ENCODE measurements around the gene SLC13A2.
A peak's percentile ranks its signal among the peaks of the same experiment; 100 is the strongest.

The SLC13A2 gene

GRCh38 chr17:28527181-28527681 lies 53.8 kb downstream of the SLC13A2 start:
- Histone ChIP-seq H3K18ac (ENCODE audit: low read depth in 1 of 2, low read length in 2 of 2) (no peak overlapping the region), H4K8ac (ENCODE audit: low read length) (no peak overlapping the region), H3K9me3 (ENCODE audit: control insufficient read depth, low read length) (no peaks in the 10 kb centered on the region), H2AK5ac (ENCODE audit: low read length, severe bottlenecking) (no peak overlapping the region), H3K79me1 (replicated peaks; ENCODE audit: low read length, poor library complexity, severe bottlenecking) (no peaks in the 10 kb centered on the region), H3K27ac (ENCODE audit: low read length, poor library complexity, severe bottlenecking) (no peak overlapping the region), H3K9ac (ENCODE audit: low read length) (no peak overlapping the region), H2BK12ac (ENCODE audit: low read length in 2 of 2) (no peak overlapping the region), H4K91ac (ENCODE audit: low read length) (no peak overlapping the region), H3K36me3 (ENCODE audit: control insufficient read depth in 1 of 2, insufficient read depth in 2 of 2, low read depth in 1 of 2, low read length in 2 of 2) (no peaks in the 10 kb centered on the region), H2BK120ac (ENCODE audit: low read depth, low read length) (no peak overlapping the region), H3K4me3 (ENCODE audit: insufficient read depth in 1 of 2, low read depth in 1 of 2, low read length in 2 of 2) (no peak overlapping the region), H2AFZ (ENCODE audit: low read depth, low read length) (no peak overlapping the region), H3K4ac (ENCODE audit: low read depth in 1 of 2, low read length in 2 of 2) (no peak overlapping the region), H3K4me2 (ENCODE audit: low read length, poor library complexity, severe bottlenecking) (no peak overlapping the region), H2BK5ac (ENCODE audit: low read depth, low read length, poor library complexity, severe bottlenecking) (no peak overlapping the region), H3K4me1 (ENCODE audit: control insufficient read depth, insufficient read depth, low read depth, low read length) (peaks cover 8% of the 10 kb centered on the region), H3K23ac (ENCODE audit: low read length in 2 of 2) (no peak overlapping the region), H2BK15ac (ENCODE audit: low read depth, poor library complexity, severe bottlenecking) (no peak overlapping the region), H3K27me3 (ENCODE audit: control insufficient read depth in 1 of 2, insufficient read depth in 1 of 2, low read length in 2 of 2) (peaks cover 9 to 18% of the 10 kb centered on the region in 2 experiments), H3K14ac (ENCODE audit: low read length in 2 of 2) (no peak overlapping the region)
- WGBS: 88% methylated on average over 2 of the region's 2 CpGs
- no peak for DNase-seq

GRCh38 chr17:28527859-28528258 lies 54.4 kb downstream of the SLC13A2 start:
- Histone ChIP-seq H2BK12ac (ENCODE audit: low read length in 2 of 2) (no peak overlapping the region), H2AFZ (ENCODE audit: low read depth, low read length) (no peak overlapping the region), H3K4me3 (ENCODE audit: insufficient read depth in 1 of 2, low read depth in 1 of 2, low read length in 2 of 2) (no peak overlapping the region), H3K18ac (ENCODE audit: low read depth in 1 of 2, low read length in 2 of 2) (no peak overlapping the region), H2BK15ac (ENCODE audit: low read depth, poor library complexity, severe bottlenecking) (no peak overlapping the region), H2BK5ac (ENCODE audit: low read depth, low read length, poor library complexity, severe bottlenecking) (no peak overlapping the region), H3K27me3 (ENCODE audit: control insufficient read depth in 1 of 2, insufficient read depth in 1 of 2, low read length in 2 of 2) (peaks cover 9 to 24% of the 10 kb centered on the region in 2 experiments), H3K9ac (ENCODE audit: low read length) (no peak overlapping the region), H2BK120ac (ENCODE audit: low read depth, low read length) (no peak overlapping the region), H3K4me1 (ENCODE audit: control insufficient read depth, insufficient read depth, low read depth, low read length) (peaks cover 8% of the 10 kb centered on the region), H3K4me2 (ENCODE audit: low read length, poor library complexity, severe bottlenecking) (no peak overlapping the region), H3K14ac (ENCODE audit: low read length in 2 of 2) (no peak overlapping the region), H3K4ac (ENCODE audit: low read depth in 1 of 2, low read length in 2 of 2) (no peak overlapping the region), H4K91ac (ENCODE audit: low read length) (no peak overlapping the region), H3K9me3 (ENCODE audit: control insufficient read depth, low read length) (no peaks in the 10 kb centered on the region), H3K23ac (ENCODE audit: low read length in 2 of 2) (no peak overlapping the region), H3K27ac (ENCODE audit: low read length, poor library complexity, severe bottlenecking) (no peak overlapping the region), H2AK5ac (ENCODE audit: low read length, severe bottlenecking) (no peak overlapping the region), H4K8ac (ENCODE audit: low read length) (no peak overlapping the region), H3K36me3 (ENCODE audit: control insufficient read depth in 1 of 2, insufficient read depth in 2 of 2, low read depth in 1 of 2, low read length in 2 of 2) (no peaks in the 10 kb centered on the region), H3K79me1 (replicated peaks; ENCODE audit: low read length, poor library complexity, severe bottlenecking) (no peaks in the 10 kb centered on the region)
- WGBS: 69% methylated on average over 2 of the region's 2 CpGs
- DNase-seq: no peak

- Histone ChIP-seq H4K91ac (ENCODE audit: low read length) (no peak overlapping the region), H3K4me1 (ENCODE audit: control insufficient read depth, insufficient read depth, low read depth, low read length) (peaks cover 8% of the 10 kb centered on the region), H4K8ac (ENCODE audit: low read length) (no peak overlapping the region), H2AK5ac (ENCODE audit: low read length, severe bottlenecking) (no peak overlapping the region), H2AFZ (ENCODE audit: low read depth, low read length) (no peak overlapping the region), H2BK5ac (ENCODE audit: low read depth, low read length, poor library complexity, severe bottlenecking) (no peak overlapping the region), H3K36me3 (ENCODE audit: control insufficient read depth in 1 of 2, insufficient read depth in 2 of 2, low read depth in 1 of 2, low read length in 2 of 2) (no peaks in the 10 kb centered on the region), H3K9me3 (ENCODE audit: control insufficient read depth, low read length) (no peaks in the 10 kb centered on the region), H3K23ac (ENCODE audit: low read length in 2 of 2) (no peak overlapping the region), H2BK120ac (ENCODE audit: low read depth, low read length) (no peak overlapping the region), H3K9ac (ENCODE audit: low read length) (no peak overlapping the region), H3K27ac (ENCODE audit: low read length, poor library complexity, severe bottlenecking) (no peak overlapping the region), H3K4me3 (ENCODE audit: insufficient read depth in 1 of 2, low read depth in 1 of 2, low read length in 2 of 2) (no peak overlapping the region), H2BK15ac (ENCODE audit: low read depth, poor library complexity, severe bottlenecking) (no peak overlapping the region), H2BK12ac (ENCODE audit: low read length in 2 of 2) (no peak overlapping the region), H3K4ac (ENCODE audit: low read depth in 1 of 2, low read length in 2 of 2) (no peak overlapping the region), H3K4me2 (ENCODE audit: low read length, poor library complexity, severe bottlenecking) (no peak overlapping the region), H3K27me3 (ENCODE audit: control insufficient read depth in 1 of 2, insufficient read depth in 1 of 2, low read length in 2 of 2) (peaks cover 9 to 26% of the 10 kb centered on the region in 2 experiments), H3K79me1 (replicated peaks; ENCODE audit: low read length, poor library complexity, severe bottlenecking) (no peaks in the 10 kb centered on the region), H3K18ac (ENCODE audit: low read depth in 1 of 2, low read length in 2 of 2) (no peak overlapping the region), H3K14ac (ENCODE audit: low read length in 2 of 2) (no peak overlapping the region)
- DNase-seq: peak; percentile 23
- 71% methylated on average over 9 of the region's 9 CpGs for WGBS
These were observed 55.0 kb downstream of the SLC13A2 start for GRCh38 chr17:28528327-28529012.

GRCh38 chr17:28529013-28529400 lies 55.6 kb downstream of the SLC13A2 start:
- Histone ChIP-seq H2BK12ac (ENCODE audit: low read length in 2 of 2) (no peak overlapping the region), H3K18ac (ENCODE audit: low read depth in 1 of 2, low read length in 2 of 2) (no peak overlapping the region), H3K4ac (ENCODE audit: low read depth in 1 of 2, low read length in 2 of 2) (no peak overlapping the region), H2BK15ac (ENCODE audit: low read depth, poor library complexity, severe bottlenecking) (no peak overlapping the region), H3K4me1 (ENCODE audit: control insufficient read depth, insufficient read depth, low read depth, low read length) (peaks cover 8% of the 10 kb centered on the region), H4K91ac (ENCODE audit: low read length) (no peak overlapping the region), H3K9me3 (ENCODE audit: control insufficient read depth, low read length) (no peaks in the 10 kb centered on the region), H3K79me1 (replicated peaks; ENCODE audit: low read length, poor library complexity, severe bottlenecking) (no peaks in the 10 kb centered on the region), H2AFZ (ENCODE audit: low read depth, low read length) (no peak overlapping the region), H3K27me3 (ENCODE audit: control insufficient read depth in 1 of 2, insufficient read depth in 1 of 2, low read length in 2 of 2) (peaks cover 9 to 31% of the 10 kb centered on the region in 2 experiments), H3K4me2 (ENCODE audit: low read length, poor library complexity, severe bottlenecking) (no peak overlapping the region), H2AK5ac (ENCODE audit: low read length, severe bottlenecking) (no peak overlapping the region), H3K14ac (ENCODE audit: low read length in 2 of 2) (no peak overlapping the region), H2BK5ac (ENCODE audit: low read depth, low read length, poor library complexity, severe bottlenecking) (no peak overlapping the region), H2BK120ac (ENCODE audit: low read depth, low read length) (no peak overlapping the region), H4K8ac (ENCODE audit: low read length) (no peak overlapping the region), H3K27ac (ENCODE audit: low read length, poor library complexity, severe bottlenecking) (no peak overlapping the region), H3K23ac (ENCODE audit: low read length in 2 of 2) (no peak overlapping the region), H3K9ac (ENCODE audit: low read length) (no peak overlapping the region), H3K36me3 (ENCODE audit: control insufficient read depth in 1 of 2, insufficient read depth in 2 of 2, low read depth in 1 of 2, low read length in 2 of 2) (no peaks in the 10 kb centered on the region), H3K4me3 (ENCODE audit: insufficient read depth in 1 of 2, low read depth in 1 of 2, low read length in 2 of 2) (no peak overlapping the region)
- DNase-seq: no peak
- whole genome bisulfite sequencing: no CpG with 5 or more reads among the region's 3 CpGs
